ENCODE data around the gene MLH1. TPM values are rescaled to one million over a fixed set of nuclear protein-coding genes. Genes with fewer than 3 reads are reported as not detected.

Gene MLH1
- total and polyA plus RNA-seq, 8 donors = 6.4 to 129 (median 24.4) TPM

DNA sequence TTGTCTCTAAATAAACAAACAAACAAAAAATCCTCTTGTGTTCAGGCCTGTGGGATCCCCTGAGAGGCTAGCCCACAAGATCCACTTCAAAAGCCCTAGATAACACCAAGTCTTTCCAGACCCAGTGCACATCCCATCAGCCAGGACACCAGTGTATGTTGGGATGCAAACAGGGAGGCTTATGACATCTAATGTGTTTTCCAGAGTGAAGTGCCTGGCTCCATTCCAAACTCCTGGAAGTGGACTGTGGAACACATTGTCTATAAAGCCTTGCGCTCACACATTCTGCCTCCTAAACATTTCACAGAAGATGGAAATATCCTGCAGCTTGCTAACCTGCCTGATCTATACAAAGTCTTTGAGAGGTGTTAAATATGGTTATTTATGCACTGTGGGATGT, 57.0 kb downstream of the MLH1 start:
- peaks cover 48 to 97% (median 89%) of the 10 kb centered on the region in 4 donors for H3K36me3 ChIP-seq
- peak in 1 of 2 donors; percentile 28 for DNase-seq

DNA sequence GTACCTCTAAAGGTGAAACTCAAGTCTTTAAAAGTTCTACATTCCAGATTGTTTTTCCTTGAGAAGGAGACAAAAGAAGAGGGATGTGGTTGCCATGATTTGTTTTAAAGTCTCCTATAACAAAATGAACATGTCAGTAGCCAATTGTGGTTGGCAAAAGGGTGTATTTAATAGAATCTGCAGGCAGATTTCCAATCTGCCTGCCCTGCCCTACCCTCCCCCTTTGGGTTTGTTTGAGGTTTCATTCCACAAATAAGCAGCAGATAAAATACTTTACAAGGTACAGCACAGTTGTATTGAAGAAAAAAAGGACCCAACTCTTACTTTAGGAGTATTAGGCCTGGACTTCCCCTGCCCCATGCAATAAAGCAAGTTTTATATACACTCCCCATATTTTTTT, 59.5 kb downstream of the MLH1 start:
- intact Hi-C loops (cut with DNase I; ENCODE audit: low total_unique reads) = no loop called here
- DNase-seq = peak in 1 of 2 donors; percentile 44
- Histone ChIP-seq H3K27me3 (no peaks in the 10 kb centered on the region), H3K27ac (peak overlapping the region in 4 of 5 donors; percentile 8 to 71 (median 62)), H3K4me1 (peaks cover 15 to 57% (median 25%) of the 10 kb centered on the region in 4 donors), H3K36me3 (peaks cover 39 to 100% (median 92%) of the 10 kb centered on the region in 4 donors), H3K9me3 (no peaks in the 10 kb centered on the region), H3K4me3 (no peak overlapping the region)
- TF ChIP-seq POLR2A (IDR thresholded peaks at IDR 0.05) (no peak), POLR2AphosphoS5 (IDR thresholded peaks at IDR 0.05) (no peak), EP300 (IDR thresholded peaks at IDR 0.05) (no peak)
- TF ChIP-seq, protein P1, sequence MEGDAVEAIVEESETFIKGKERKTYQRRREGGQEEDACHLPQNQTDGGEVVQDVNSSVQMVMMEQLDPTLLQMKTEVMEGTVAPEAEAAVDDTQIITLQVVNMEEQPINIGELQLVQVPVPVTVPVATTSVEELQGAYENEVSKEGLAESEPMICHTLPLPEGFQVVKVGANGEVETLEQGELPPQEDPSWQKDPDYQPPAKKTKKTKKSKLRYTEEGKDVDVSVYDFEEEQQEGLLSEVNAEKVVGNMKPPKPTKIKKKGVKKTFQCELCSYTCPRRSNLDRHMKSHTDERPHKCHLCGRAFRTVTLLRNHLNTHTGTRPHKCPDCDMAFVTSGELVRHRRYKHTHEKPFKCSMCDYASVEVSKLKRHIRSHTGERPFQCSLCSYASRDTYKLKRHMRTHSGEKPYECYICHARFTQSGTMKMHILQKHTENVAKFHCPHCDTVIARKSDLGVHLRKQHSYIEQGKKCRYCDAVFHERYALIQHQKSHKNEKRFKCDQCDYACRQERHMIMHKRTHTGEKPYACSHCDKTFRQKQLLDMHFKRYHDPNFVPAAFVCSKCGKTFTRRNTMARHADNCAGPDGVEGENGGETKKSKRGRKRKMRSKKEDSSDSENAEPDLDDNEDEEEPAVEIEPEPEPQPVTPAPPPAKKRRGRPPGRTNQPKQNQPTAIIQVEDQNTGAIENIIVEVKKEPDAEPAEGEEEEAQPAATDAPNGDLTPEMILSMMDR (IDR thresholded peaks at IDR 0.05) = no peak

More for the DNA sequence above, 57.0 kb downstream of the MLH1 start:
- TF ChIP-seq POLR2A (IDR thresholded peaks at IDR 0.05) (no peak), EP300 (IDR thresholded peaks at IDR 0.05) (no peak), POLR2AphosphoS5 (IDR thresholded peaks at IDR 0.05) (no peak)
- TF ChIP-seq, protein P1 (IDR thresholded peaks at IDR 0.05) = no peak
- intact Hi-C loops (cut with DNase I; ENCODE audit: low total_unique reads) = no loop called here
- WGBS, 5 donors = 97 to 100% (median 100%) methylated on average over 1 of the region's 1 CpG
- Histone ChIP-seq H3K27ac (no peak overlapping the region), H3K9me3 (no peaks in the 10 kb centered on the region), H3K4me1 (peaks cover 13 to 39% (median 21%) of the 10 kb centered on the region in 4 donors), H3K27me3 (no peaks in the 10 kb centered on the region), H3K4me3 (no peak overlapping the region)

DNA sequence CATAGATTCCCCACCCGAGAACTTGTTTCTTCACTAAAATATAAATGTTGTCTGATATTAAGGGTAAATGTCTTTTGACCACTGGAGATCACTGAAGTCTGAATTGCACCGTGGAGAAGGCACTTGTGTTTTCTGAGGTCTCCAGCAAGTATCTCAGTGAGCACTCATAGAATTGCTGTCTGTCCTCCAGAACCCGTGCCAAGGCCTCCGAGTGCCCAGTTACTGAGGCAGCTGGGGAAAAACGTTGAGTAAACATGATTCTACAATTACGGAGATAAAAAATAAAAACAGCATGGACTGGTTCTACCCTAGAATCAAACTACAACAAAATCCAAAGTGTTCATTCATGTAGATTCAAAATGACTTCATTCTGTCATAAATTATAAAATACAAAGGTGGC, 60.0 kb downstream of the MLH1 start:
- Histone ChIP-seq H3K36me3 (peaks cover 39 to 100% (median 92%) of the 10 kb centered on the region in 4 donors), H3K27ac (peak overlapping the region in 4 of 5 donors; percentile 8 to 71 (median 62)), H3K4me1 (peaks cover 15 to 57% (median 25%) of the 10 kb centered on the region in 4 donors), H3K4me3 (no peak overlapping the region), H3K27me3 (no peaks in the 10 kb centered on the region), H3K9me3 (no peaks in the 10 kb centered on the region)
- 41 to 59% (median 56%) methylated on average over 6 of the region's 6 CpGs for WGBS, 5 donors
- TF ChIP-seq, protein P1 (IDR thresholded peaks at IDR 0.05) = no peak
- TF ChIP-seq POLR2A (IDR thresholded peaks at IDR 0.05) (no peak), EP300 (IDR thresholded peaks at IDR 0.05) (no peak), POLR2AphosphoS5 (IDR thresholded peaks at IDR 0.05) (no peak)
- intact Hi-C loops (cut with DNase I; ENCODE audit: low total_unique reads) = no loop called here
- DNase-seq = no peak

DNA sequence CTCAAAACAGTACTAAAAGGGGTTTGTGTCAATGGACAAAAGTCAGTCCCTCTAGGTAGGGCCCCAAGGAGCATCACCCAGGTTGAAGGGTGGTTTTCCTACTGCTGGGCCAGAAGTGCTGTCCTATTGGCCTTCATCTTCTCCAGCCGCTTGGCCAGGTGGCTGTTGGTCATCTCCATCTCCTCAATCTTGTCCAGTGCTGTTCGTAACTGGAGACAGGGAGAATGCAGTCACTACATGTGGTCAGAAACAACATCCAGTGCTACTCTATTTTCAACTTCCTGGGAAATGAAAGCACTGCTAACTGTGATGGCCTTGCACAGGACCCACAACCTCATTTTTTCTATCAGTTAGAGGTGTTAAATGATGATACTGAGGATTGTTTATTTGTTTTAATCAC, 60.4 kb downstream of the MLH1 start:
- no peak for DNase-seq
- no peak overlapping the region for H3K4me3 ChIP-seq
- H3K9me3 ChIP-seq = no peaks in the 10 kb centered on the region
- WGBS, 5 donors = 88 to 97% (median 96%) methylated on average over 2 of the region's 2 CpGs
- peaks cover 15 to 57% (median 25%) of the 10 kb centered on the region in 4 donors for H3K4me1 ChIP-seq
- intact Hi-C loops (cut with DNase I; ENCODE audit: low total_unique reads) = no loop called here
- H3K36me3 ChIP-seq = peaks cover 40 to 100% (median 92%) of the 10 kb centered on the region in 4 donors
- no peaks in the 10 kb centered on the region for H3K27me3 ChIP-seq
- peak overlapping the region; percentile 8 to 71 (median 53) for H3K27ac ChIP-seq
- TF ChIP-seq EP300 (IDR thresholded peaks at IDR 0.05) (no peak), POLR2AphosphoS5 (IDR thresholded peaks at IDR 0.05) (no peak), POLR2A (IDR thresholded peaks at IDR 0.05) (no peak)
- TF ChIP-seq, protein P1 (IDR thresholded peaks at IDR 0.05) = no peak
